Coronary artery (tissue), 2 donors: Measurements from ENCODE around the gene CCDC87.
"Not testable (repeated sequence)": the region's sequence is repeated elsewhere in the genome, so short reads cannot be mapped to it uniquely, and the experiment has no call there.

Source experiments
- DNase-seq: peaks from one replicate; pipeline ENCODE4 v3.0.0-alpha.2; 2017; ENCODE audit warnings: low spot score
- H3K27ac ChIP-seq, 2 donors: fragments of 200-600 bp; sonication (generic); one replicate each; pipeline ENCODE4 v1.5.1; 2016 to 2019
- H3K4me3 ChIP-seq: fragments of 200-600 bp; sonication (generic); 2 replicates; pipeline ENCODE4 v1.5.1; 2016; ENCODE audit warnings: mild to moderate bottlenecking, moderate library complexity
- CTCF ChIP-seq: fragments of 200-600 bp; sonication (generic); IDR thresholded peaks from one replicate; pipeline ENCODE4 v1.5.1; 2019; ENCODE audit warnings: antibody characterized with exemption

The CCDC87 gene

GRCh38 chr11:66592457-66593302, at the start of gene CCDC87, which contains the start of gene CCS:
Gene CCDC87, minus strand, starts transcription at chr11:66593063. Its CDS starts 48 bp downstream, at chr11:66593015.
Gene CCS, plus strand, starts transcription at chr11:66593185. Its CDS starts 77 bp downstream, at chr11:66593262.
- peak; percentile 98 for DNase-seq

GRCh38 chr11:66641834-66642233, 49.0 kb upstream of the CCDC87 start:
- H3K27ac ChIP-seq = no peak overlapping the region
- no peak for DNase-seq
- H3K4me3 ChIP-seq = peak overlapping the region; percentile 89
- TF ChIP-seq CTCF = no peak

More at GRCh38 chr11:66592457-66593302, at the start of gene CCDC87, which contains the start of gene CCS:
- TF ChIP-seq CTCF = peak; percentile 23
- Histone ChIP-seq H3K4me3 (peak within 1 kb of the TSS; percentile 81), H3K27ac (peak within 1 kb of the TSS; percentile 79 to 91)

- H3K27ac ChIP-seq, DNase-seq: not testable (repeated sequence)
- peak overlapping the region; percentile 89 for H3K4me3 ChIP-seq
Observed at GRCh38 chr11:66639814-66640340, 47.0 kb upstream of the CCDC87 start.

GRCh38 chr11:66639066-66639813, 46.4 kb upstream of the CCDC87 start:
- DNase-seq = no peak
- Histone ChIP-seq H3K27ac (peak overlapping the region; percentile 75 to 84), H3K4me3 (peak overlapping the region; percentile 89)
- TF ChIP-seq CTCF = no peak

- peak within 1 kb of the TSS; percentile 89 for H3K4me3 ChIP-seq
Observed at GRCh38 chr11:66638177-66639065, 45.6 kb upstream of the CCDC87 start, which contains the start of gene RBM4. Gene RBM4, plus strand, starts transcription at chr11:66638703. Its CDS starts 1,009 bp downstream, at chr11:66639712.

GRCh38 chr11:66637557-66638176, 44.8 kb upstream of the CCDC87 start:
- peak overlapping the region; percentile 89 for H3K4me3 ChIP-seq
- no peak for TF ChIP-seq CTCF
- no peak for DNase-seq
- H3K27ac ChIP-seq = peak overlapping the region; percentile 50 to 80

More at GRCh38 chr11:66638177-66639065, 45.6 kb upstream of the CCDC87 start, which contains the start of gene RBM4:
- DNase-seq = peak; percentile 99
- H3K27ac ChIP-seq = peak within 1 kb of the TSS; percentile 75 to 84
- TF ChIP-seq CTCF = no peak
